ENCODE results near the gene ARAP1. TPM values are rescaled to one million over a fixed set of nuclear protein-coding genes. Genes with fewer than 3 reads are reported as not detected.
A peak's percentile ranks its signal among the peaks of the same experiment; 100 is the strongest.

Gene ARAP1
- total RNA-seq, 1 donor from 2014 or later = 17.6 TPM

DNA sequence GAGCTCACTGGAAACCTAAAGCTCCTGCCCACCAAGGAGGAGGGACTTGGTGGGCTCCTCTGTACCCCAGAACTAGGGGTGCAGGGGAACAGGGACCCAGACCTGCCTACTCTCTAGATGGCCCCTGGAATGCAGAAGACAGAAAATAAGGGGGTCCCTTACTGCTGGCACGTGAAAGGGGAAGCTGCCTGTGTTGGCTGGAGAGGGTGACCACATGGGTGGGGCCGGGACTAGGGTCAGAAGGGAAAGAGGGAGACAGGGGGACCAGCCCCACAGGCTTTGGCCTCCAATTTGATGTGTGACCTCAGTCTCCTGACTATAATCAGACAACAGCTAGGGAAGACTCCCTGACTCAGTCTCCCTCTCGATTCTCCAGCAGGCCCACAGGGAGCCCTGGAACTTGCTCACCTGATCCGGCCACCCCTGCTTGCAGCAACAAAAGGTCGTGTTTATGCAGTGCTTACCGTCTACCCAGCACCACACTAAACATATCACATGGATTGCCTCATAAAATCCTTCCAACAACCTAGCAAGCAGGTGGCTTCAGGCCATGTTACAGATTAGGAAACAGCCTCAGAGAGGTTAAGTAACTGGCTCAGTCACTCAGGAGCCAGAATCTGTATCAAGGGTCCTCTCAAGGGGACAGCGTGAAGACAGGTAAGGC, 10.2 kb downstream of the ARAP1 start:
- peaks cover 3% of the 10 kb centered on the region for H4K20me1 ChIP-seq (ENCODE audit: low read depth)
- H3K27me3 Mint-ChIP-seq (ENCODE audit: insufficient read depth, low read depth) = no peaks in the 10 kb centered on the region
- no peaks in the 10 kb centered on the region for H3K27me3 ChIP-seq
- H3K9me3 Mint-ChIP-seq = no peaks in the 10 kb centered on the region
- H2AFZ ChIP-seq (replicated peaks) = no peak overlapping the region
- peaks cover 6% of the 10 kb centered on the region for H3K79me2 ChIP-seq (ENCODE audit: low read depth)
- H3K9ac ChIP-seq = peak overlapping the region; percentile 11
- H3K4me2 ChIP-seq = no peak overlapping the region
- no peaks in the 10 kb centered on the region for H3F3A ChIP-seq (ENCODE audit: low read depth)
- peaks cover 10% of the 10 kb centered on the region for H3K4me1 ChIP-seq
- no peaks in the 10 kb centered on the region for H3K36me3 Mint-ChIP-seq
- no peak for DNase-seq (ENCODE audit: low spot score)
- no peak overlapping the region for H3K4me3 Mint-ChIP-seq
- no peak for TF ChIP-seq EZH2phosphoT487 (IDR thresholded peaks at IDR 0.05)
- no peak for TF ChIP-seq CTCF (IDR thresholded peaks at IDR 0.05)
- TF ChIP-seq EZH2 (IDR thresholded peaks at IDR 0.05) = no peak
- no peak overlapping the region for H3K4me3 ChIP-seq
- peaks cover 29% of the 10 kb centered on the region for H3K4me1 Mint-ChIP-seq
- no peak overlapping the region for H3K27ac Mint-ChIP-seq
- no peaks in the 10 kb centered on the region for H3K9me3 ChIP-seq (ENCODE audit: low read depth)
- no peak overlapping the region for H3K27ac ChIP-seq
- H3K36me3 ChIP-seq = no peaks in the 10 kb centered on the region

- TF ChIP-seq EZH2 (IDR thresholded peaks at IDR 0.05) = no peak
- TF ChIP-seq CTCF (IDR thresholded peaks at IDR 0.05) = no peak
- no peak for TF ChIP-seq EZH2phosphoT487 (IDR thresholded peaks at IDR 0.05)
- Histone ChIP-seq H3K36me3 (no peaks in the 10 kb centered on the region), H3K4me3 (no peak overlapping the region), H2AFZ (replicated peaks) (no peak overlapping the region), H3K9ac (peak overlapping the region; percentile 11), H3K27me3 (no peaks in the 10 kb centered on the region), H3K27ac (no peak overlapping the region), H3F3A (ENCODE audit: low read depth) (no peaks in the 10 kb centered on the region), H3K9me3 (ENCODE audit: low read depth) (no peaks in the 10 kb centered on the region), H3K4me1 (peaks cover 10% of the 10 kb centered on the region), H3K4me2 (peak overlapping the region; percentile 16), H4K20me1 (ENCODE audit: low read depth) (no peaks in the 10 kb centered on the region), H3K79me2 (ENCODE audit: low read depth) (peaks cover 6% of the 10 kb centered on the region)
- peak; percentile 38 for DNase-seq (ENCODE audit: low spot score)
- H3K9me3 Mint-ChIP-seq = no peaks in the 10 kb centered on the region
- H3K4me3 Mint-ChIP-seq = no peak overlapping the region
- peaks cover 31% of the 10 kb centered on the region for H3K4me1 Mint-ChIP-seq
- no peaks in the 10 kb centered on the region for H3K27me3 Mint-ChIP-seq (ENCODE audit: insufficient read depth, low read depth)
- no peaks in the 10 kb centered on the region for H3K36me3 Mint-ChIP-seq
- H3K27ac Mint-ChIP-seq = peak overlapping the region; percentile 77
These were observed 10.8 kb downstream of the ARAP1 start for GRCh38 chr11:72741429-72741833.

- H3K9me3 Mint-ChIP-seq = no peaks in the 10 kb centered on the region
- peaks cover 35% of the 10 kb centered on the region for H3K4me1 Mint-ChIP-seq
- H3K27me3 Mint-ChIP-seq (ENCODE audit: insufficient read depth, low read depth) = no peaks in the 10 kb centered on the region
- no peaks in the 10 kb centered on the region for H4K20me1 ChIP-seq (ENCODE audit: low read depth)
- H3K9ac ChIP-seq = peak overlapping the region; percentile 11
- no peak for DNase-seq (ENCODE audit: low spot score)
- peak overlapping the region; percentile 16 for H3K4me2 ChIP-seq
- no peak overlapping the region for H3K4me3 ChIP-seq
- TF ChIP-seq EZH2 (IDR thresholded peaks at IDR 0.05) (no peak), CTCF (IDR thresholded peaks at IDR 0.05) (no peak), EZH2phosphoT487 (IDR thresholded peaks at IDR 0.05) (no peak)
- peaks cover 6% of the 10 kb centered on the region for H3K79me2 ChIP-seq (ENCODE audit: low read depth)
- peaks cover 10% of the 10 kb centered on the region for H3K4me1 ChIP-seq
- H3K27ac ChIP-seq = no peak overlapping the region
- no peaks in the 10 kb centered on the region for H3K27me3 ChIP-seq
- no peaks in the 10 kb centered on the region for H3K9me3 ChIP-seq (ENCODE audit: low read depth)
- H3K27ac Mint-ChIP-seq = peak overlapping the region; percentile 77
- H3K4me3 Mint-ChIP-seq = no peak overlapping the region
- H2AFZ ChIP-seq (replicated peaks) = no peak overlapping the region
- no peaks in the 10 kb centered on the region for H3K36me3 Mint-ChIP-seq
- no peaks in the 10 kb centered on the region for H3F3A ChIP-seq (ENCODE audit: low read depth)
- no peaks in the 10 kb centered on the region for H3K36me3 ChIP-seq
These were observed 11.4 kb downstream of the ARAP1 start for GRCh38 chr11:72740562-72741428.
